GM13976 (cell line): Measurements from ENCODE around the gene RUNX2.
A peak's percentile ranks its signal among the peaks of the same experiment; 100 is the strongest.

Experiments
- DNase-seq: peaks from one replicate; pipeline ENCODE4 v3.0.0; 2012; ENCODE audit warnings: low spot score
- CTCF ChIP-seq: IDR thresholded peaks from 2 replicates; pipeline ENCODE4 v1.5.1; 2012; ENCODE audit warnings: borderline replicate concordance, mild to moderate bottlenecking; ENCODE audit not compliant: insufficient read depth; ENCODE audit errors: extremely low read depth, missing control alignments, control extremely low read depth
- in situ Hi-C: fragments of 300-500 bp; cut with MboI; formaldehyde crosslinking; loops from one replicate; pipeline ENCODE4 v1.12.0; 2022; ENCODE audit warnings: low sequenced_read_pairs, mixed read lengths, inconsistent platforms; ENCODE audit not compliant: unreplicated experiment

Gene RUNX2

DNA sequence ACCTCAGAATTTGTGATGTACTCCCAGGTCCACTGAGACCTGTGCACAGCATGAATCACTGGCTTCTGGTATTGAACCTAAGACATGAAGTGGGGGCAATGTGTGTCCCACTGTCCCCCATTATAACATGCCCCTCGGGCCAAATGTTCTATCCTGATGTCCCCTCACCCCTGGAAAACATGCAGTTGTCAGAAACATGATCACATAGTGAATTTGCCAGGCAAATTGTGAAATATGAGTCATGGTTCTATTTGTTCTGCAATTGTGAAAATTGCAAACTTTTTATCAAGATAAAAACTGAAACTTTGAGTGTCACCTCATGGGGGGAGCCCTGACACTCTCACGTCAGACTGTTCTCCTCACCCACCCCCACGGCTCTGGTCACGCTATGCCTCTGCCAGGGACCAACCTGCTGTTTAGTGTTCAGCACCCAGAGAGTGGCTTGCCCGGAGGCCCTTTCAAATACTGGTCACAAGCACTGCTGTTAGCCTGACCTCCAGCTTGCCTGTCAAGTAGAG, 382.2 kb downstream of the RUNX2 start:
- TF ChIP-seq CTCF, result no peak
- in situ Hi-C loops, result loop anchor here (25.0 kb wide), 3 partner anchors 202 to 1073 kb away; no protein-coding TSS in a partner anchor
- DNase-seq, result peak; percentile 59

DNA sequence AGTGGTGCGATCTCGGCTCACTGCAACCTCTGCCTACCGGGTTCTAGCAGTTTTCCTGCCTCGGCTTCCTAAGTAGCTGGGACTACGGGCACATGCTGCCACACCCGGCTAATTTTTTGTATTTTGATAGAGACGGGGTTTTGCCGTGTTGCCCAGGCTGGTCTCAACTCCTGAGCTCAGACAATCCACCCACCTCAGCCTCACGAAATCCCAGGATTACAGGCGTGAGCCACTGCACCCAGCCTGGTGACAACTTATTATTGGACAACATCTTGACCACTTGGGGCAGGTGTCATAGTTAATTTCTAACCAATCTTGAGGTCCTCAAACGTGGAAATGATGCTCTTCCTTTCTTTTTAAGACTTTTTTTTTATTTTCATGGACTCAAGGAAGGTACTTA, 383.9 kb downstream of the RUNX2 start:
- in situ Hi-C loops, result loop anchor here (25.0 kb wide), 3 partner anchors 200 to 1075 kb away; no protein-coding TSS in a partner anchor
- no peak for TF ChIP-seq CTCF
- DNase-seq, result no peak

DNA sequence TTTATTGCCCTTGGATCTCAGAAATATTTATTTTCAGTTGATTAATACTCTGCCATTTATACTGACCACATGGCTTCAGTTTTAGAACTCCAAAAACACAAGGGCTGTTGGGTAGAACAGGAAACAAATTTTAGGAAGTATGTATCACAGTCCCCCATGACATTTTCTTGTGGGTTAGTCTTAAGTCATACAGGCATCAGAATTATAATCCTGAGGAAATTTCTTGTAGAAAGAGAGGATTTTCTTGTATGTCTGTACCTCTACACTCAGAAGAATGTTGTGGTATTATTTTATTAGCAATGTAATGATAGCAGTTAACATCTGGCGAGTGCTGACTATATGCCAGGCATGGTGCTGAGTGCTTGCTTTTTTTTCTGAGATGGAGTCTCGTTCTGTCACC, 384.7 kb downstream of the RUNX2 start:
- in situ Hi-C loops, result loop anchor here (25.0 kb wide), 3 partner anchors 200 to 1075 kb away; no protein-coding TSS in a partner anchor

More for the DNA sequence above, 384.7 kb downstream of the RUNX2 start:
- no peak for DNase-seq
- TF ChIP-seq CTCF, result no peak
